H1 (cell line): Measurements from ENCODE around the gene PRICKLE2. TPM values are rescaled to one million over a fixed set of nuclear protein-coding genes. Genes with fewer than 3 reads are reported as not detected.

Source experiments
- BCL11A ChIP-seq, 2 experiments: IDR thresholded peaks; one replicate each; pipeline ENCODE4 v1.6.1; 2011; ENCODE audit warnings: low read depth in 2 of 2, low read length in 2 of 2, mild to moderate bottlenecking in 2 of 2
- CBX8 ChIP-seq: fragments of 300-800, 300-1000 bp; sonication (generic); IDR thresholded peaks from 2 replicates; pipeline ENCODE4 v1.7.1; 2016; ENCODE audit warnings: low read depth, low read length, borderline replicate concordance
- CHD2 ChIP-seq: IDR thresholded peaks from 2 replicates; pipeline ENCODE4 v1.6.1; 2012; ENCODE audit warnings: low read length, improper control_type of control experiment
- CHD7 ChIP-seq: fragments of 300-600 bp; sonication (generic); IDR thresholded peaks from 2 replicates; pipeline ENCODE4 v1.7.1; 2012; ENCODE audit warnings: low read length, moderate library complexity, mild to moderate bottlenecking, inconsistent platforms; ENCODE audit not compliant: insufficient replicate concordance
- PHF8 ChIP-seq: fragments of 200-600 bp; sonication (generic); conservative IDR thresholded peaks from 2 replicates; pipeline ENCODE4 v1.7.1; 2012; ENCODE audit warnings: low read depth, mild to moderate bottlenecking, inconsistent platforms, low read length, moderate library complexity
- RNF2 ChIP-seq: fragments of 200-900, 300-1000 bp; sonication (generic); IDR thresholded peaks from 2 replicates; pipeline ENCODE4 v1.7.1; 2016; ENCODE audit warnings: borderline replicate concordance, low read depth, mild to moderate bottlenecking, antibody characterized with exemption, low read length; ENCODE audit not compliant: poor library complexity, severe bottlenecking; ENCODE audit errors: missing control alignments
- RXRA ChIP-seq: IDR thresholded peaks from 2 replicates; pipeline ENCODE4 v1.6.1; 2011; ENCODE audit warnings: low read depth, mild to moderate bottlenecking, low read length, moderate library complexity; ENCODE audit not compliant: insufficient read depth
- SAP30 ChIP-seq: fragments of 300-600 bp; sonication (generic); IDR thresholded peaks from 2 replicates; pipeline ENCODE4 v1.7.1; 2012; ENCODE audit warnings: low read length, moderate library complexity, mild to moderate bottlenecking, inconsistent platforms; ENCODE audit not compliant: insufficient read depth, insufficient replicate concordance
- SP2 ChIP-seq: IDR thresholded peaks from 2 replicates; pipeline ENCODE4 v1.6.1; 2012; ENCODE audit warnings: mild to moderate bottlenecking, low read length, inconsistent platforms
- TBP ChIP-seq: IDR thresholded peaks from 2 replicates; pipeline ENCODE4 v1.6.1; 2011; ENCODE audit warnings: low read depth, low read length, improper control_type of control experiment
- TCF12 ChIP-seq: IDR thresholded peaks from 2 replicates; pipeline ENCODE4 v1.6.1; 2011; ENCODE audit warnings: low read depth, mild to moderate bottlenecking, low read length
- TEAD4 ChIP-seq: IDR thresholded peaks from 2 replicates; pipeline ENCODE4 v1.6.1; 2012; ENCODE audit warnings: low read depth, low read length, inconsistent platforms, mixed read lengths
- polyA plus RNA-seq, 7 experiments: library from polyadenylated mRNA; depleted of rRNA in 3 of 7; stranded (reverse) in 5 of 7; unstranded in 2 of 7; fragments of >200 nt in 5 of 7; fragments of 200-250 nt in 2 of 7; gene quantifications; 1 replicate in 5 of 7; 2 replicates in 1 of 7; 4 replicates in 1 of 7; pipeline versions ENCODE4 v1.2.1 to v1.2.3, GENCODE V29; 2011 to 2013; ENCODE audit warnings: missing spikeins in 2 of 7, mixed read lengths in 2 of 7
- total RNA-seq: library from RNA; stranded (reverse); fragmentation: NEBNext Ultra II Directional; extraction: Animal tissue kit (Norgen Biotek cat#: 25700); gene quantifications from 2 replicates; pipeline ENCODE4 v1.2.1, GENCODE V29; 2021

PRICKLE2 gene
- total and polyA plus RNA-seq, 2 of the 8 experiments (the other 6 are each of a cell fraction or from before 2014, with no cell fraction given), result 2.9 to 8.0 TPM

GRCh38 chr3:64218746-64219145 lies 6.5 kb downstream of the PRICKLE2 start (continued):
- no peak for TF ChIP-seq CHD7
- TF ChIP-seq TBP, result no peak
- 0 out of 2 replicates have a peak, but pooled peaks have one; percentile 11 for TF ChIP-seq TEAD4
- TF ChIP-seq TCF12, result 0 out of 2 replicates have a peak, but pooled peaks have one; percentile 8
- no peak for TF ChIP-seq BCL11A (IDR thresholded peaks at IDR 0.05; ENCODE audit: low read depth in 2 of 2, low read length in 2 of 2)
- TF ChIP-seq CBX8, result no peak
- TF ChIP-seq RXRA, result no peak
- TF ChIP-seq RNF2, result no peak
- TF ChIP-seq CHD2, result no peak
- TF ChIP-seq SP2, result no peak
- TF ChIP-seq PHF8, result no peak
- no peak for TF ChIP-seq SAP30
